HG02610 (cell line): ENCODE results near the gene RET.
"Not testable (repeated sequence)": the region's sequence is repeated elsewhere in the genome, so short reads cannot be mapped to it uniquely, and the experiment has no call there.

Experiments used
- ATAC-seq: cut with Tn5 transposase; IDR thresholded peaks from one replicate; pipeline ENCODE4 v1.9.1; 2021; ENCODE audit warnings: mild to moderate bottlenecking, moderate library complexity; ENCODE audit not compliant: unreplicated experiment

Gene RET

GRCh38 chr10:43077421-43078171, 727 bp downstream of the RET start:
- ATAC-seq = no peak

- no peak for ATAC-seq
Measured at GRCh38 chr10:43078175-43078985, 1.5 kb downstream of the RET start.

- no peak for ATAC-seq
Measured at GRCh38 chr10:43078986-43079273, 2.1 kb downstream of the RET start.

DNA sequence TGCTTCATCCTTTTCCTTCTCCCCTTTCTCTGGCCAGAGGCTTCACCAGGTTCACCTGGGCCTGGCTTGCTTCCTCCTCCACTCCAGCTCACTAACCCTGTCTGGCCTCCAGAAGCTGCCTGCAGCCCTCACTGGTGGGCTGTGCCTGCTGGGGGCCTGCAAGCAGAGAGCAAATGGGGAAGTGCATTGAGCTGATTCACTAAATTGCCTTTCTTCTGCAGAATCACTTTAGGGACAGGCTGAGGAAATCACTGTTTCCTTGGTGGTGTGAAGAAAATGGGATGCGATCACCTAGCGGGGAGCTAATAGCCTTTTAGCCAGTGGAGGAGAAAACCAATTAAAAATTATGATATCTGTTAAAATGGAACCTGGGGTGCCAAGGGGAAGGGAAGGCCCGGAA, 3.0 kb downstream of the RET start:
- ATAC-seq = no peak

DNA sequence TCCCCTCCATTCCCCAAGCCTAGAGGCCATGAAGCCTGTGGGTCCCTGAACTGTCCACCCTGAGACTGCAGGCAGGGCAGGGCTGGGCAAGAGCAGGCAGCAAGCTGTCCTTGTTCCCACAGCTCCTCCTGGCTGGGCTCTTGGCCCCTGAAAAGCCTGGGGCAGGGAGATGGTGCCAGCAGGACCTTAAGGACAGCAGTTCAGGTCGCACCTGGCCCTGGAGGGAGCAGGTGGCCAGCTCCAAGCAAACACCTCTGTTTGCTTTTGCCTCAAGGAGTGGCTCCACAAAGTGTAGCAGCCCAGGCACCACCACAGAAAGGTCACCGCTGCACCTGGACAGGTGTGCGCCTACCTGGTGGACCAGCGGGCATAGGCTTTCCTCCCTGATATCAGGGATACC, 5.2 kb downstream of the RET start:
- no peak for ATAC-seq

DNA sequence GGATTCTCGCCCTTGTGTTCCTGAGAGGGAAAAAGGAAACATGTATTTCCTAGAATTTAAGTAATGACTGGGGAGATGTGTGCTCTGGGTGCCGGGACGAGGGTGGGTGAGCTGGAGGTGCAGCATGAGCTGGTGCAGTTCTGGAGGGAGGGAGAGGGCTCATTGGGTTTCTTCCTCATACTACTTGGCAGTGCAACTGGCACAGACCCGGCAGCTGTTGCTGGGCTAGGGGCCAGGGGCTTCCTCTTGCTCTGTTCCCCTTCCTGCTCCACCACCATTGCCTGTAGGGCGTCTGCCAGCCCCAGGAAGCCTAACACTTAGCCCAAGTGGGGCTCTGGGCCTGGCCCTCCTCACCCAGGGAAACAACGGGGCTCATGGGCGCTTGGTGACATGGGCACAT, 5.9 kb downstream of the RET start:
- no peak for ATAC-seq

GRCh38 chr10:43083764-43084163, 6.9 kb downstream of the RET start:
- no peak for ATAC-seq

GRCh38 chr10:43084812-43085211, 7.9 kb downstream of the RET start:
- no peak for ATAC-seq

DNA sequence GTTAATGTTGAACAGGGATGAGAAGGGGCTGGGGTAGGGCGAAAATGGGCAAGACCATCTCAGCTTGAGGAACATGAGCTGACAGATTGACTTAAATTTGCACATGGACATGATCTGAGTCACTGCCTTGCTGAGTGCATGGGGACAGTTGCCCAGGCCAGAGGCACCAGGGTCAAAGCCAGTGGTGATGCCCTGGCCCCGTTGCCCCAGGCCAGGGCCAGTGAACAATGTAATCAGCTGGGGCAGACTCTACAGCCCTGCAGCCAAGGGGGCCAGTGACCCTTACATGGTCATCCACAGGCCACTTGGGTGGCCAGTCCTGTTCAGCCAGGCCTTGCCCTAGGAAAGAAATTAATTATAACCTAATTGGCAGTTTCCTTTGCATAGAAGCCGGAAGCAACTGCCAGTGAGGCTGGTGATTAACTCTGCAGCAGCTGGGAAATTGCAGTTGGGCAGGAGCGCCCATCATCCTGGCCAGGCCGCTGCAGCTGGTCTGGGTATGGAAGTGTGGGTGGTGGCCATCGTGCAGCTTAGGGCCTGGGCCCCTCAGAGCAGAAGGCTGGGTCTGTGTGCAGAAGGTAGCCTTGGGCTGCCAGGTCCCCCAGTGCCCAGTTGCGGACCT, 9.6 kb downstream of the RET start:
- no peak for ATAC-seq

GRCh38 chr10:43089519-43089918, 12.7 kb downstream of the RET start:
- no peak for ATAC-seq

DNA sequence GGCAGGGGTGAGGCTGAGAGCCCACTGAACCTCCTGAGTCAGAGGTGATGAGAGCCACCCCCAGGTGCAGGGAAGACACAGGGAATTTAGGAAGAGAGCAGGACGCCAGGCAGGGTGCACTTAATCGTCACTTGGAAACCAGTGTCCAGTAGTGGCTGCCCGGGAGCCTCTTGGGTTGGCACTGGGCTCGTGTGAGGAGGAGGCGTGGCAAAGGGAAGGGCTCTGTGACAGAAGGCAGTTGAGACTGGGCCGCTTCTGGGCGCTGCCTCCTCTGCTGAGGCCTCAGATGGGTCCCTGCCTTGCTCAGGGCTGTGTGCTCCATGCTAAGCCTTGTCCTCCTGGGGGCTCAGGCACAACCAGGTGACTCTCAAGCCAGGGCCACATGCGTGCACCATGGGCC, 13.3 kb downstream of the RET start:
- no peak for ATAC-seq

DNA sequence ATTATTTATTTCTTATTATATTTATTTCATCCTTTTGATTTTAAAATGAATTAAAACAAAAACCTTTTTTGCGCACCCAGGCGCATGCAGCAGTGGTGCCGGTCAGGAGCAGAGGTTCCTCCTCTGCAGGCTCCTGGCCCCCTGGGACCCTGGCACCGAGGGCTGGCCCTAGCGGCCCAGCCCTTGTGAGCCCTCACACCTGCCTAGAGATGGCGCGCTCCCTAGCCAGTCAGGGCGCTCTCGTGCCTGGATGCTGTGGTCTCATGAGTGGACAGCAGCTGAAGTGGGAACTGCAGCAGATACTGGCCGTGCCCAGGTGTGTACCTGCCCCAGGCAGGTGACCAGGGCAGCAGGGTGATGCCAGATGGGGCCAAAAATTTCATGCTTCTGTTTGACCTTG, 13.8 kb downstream of the RET start:
- no peak for ATAC-seq

GRCh38 chr10:43091846-43092245, 15.0 kb downstream of the RET start:
- ATAC-seq = no peak

- no peak for ATAC-seq
Measured at GRCh38 chr10:43093423-43094076, 16.7 kb downstream of the RET start.

- ATAC-seq = no peak
Measured at GRCh38 chr10:43094085-43094484, 17.2 kb downstream of the RET start.

DNA sequence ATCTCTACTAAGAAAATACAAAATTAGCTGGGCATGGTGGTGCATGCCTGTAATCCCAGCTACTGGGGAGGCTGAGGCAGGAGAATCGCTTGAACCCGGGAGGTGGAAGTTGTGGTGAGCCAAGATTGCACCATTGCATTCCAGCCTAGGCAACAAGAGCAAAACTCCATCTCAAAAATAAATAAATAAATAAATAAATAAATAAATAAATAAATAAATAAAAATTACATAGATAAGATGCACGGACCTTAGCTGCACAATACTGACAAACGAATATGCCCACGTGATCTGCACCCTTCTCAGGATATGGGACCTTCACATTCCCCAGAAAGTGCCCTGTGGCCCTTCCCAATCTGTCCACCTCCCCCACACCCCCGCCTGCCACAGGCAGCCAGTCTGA, 22.5 kb downstream of the RET start:
- ATAC-seq = not testable (repeated sequence)

- ATAC-seq = no peak
Measured at GRCh38 chr10:43099928-43100327, 23.1 kb downstream of the RET start.

GRCh38 chr10:43100366-43100765, 23.5 kb downstream of the RET start:
- no peak for ATAC-seq

- no peak for ATAC-seq
Measured at GRCh38 chr10:43102063-43102828, 25.4 kb downstream of the RET start.

DNA sequence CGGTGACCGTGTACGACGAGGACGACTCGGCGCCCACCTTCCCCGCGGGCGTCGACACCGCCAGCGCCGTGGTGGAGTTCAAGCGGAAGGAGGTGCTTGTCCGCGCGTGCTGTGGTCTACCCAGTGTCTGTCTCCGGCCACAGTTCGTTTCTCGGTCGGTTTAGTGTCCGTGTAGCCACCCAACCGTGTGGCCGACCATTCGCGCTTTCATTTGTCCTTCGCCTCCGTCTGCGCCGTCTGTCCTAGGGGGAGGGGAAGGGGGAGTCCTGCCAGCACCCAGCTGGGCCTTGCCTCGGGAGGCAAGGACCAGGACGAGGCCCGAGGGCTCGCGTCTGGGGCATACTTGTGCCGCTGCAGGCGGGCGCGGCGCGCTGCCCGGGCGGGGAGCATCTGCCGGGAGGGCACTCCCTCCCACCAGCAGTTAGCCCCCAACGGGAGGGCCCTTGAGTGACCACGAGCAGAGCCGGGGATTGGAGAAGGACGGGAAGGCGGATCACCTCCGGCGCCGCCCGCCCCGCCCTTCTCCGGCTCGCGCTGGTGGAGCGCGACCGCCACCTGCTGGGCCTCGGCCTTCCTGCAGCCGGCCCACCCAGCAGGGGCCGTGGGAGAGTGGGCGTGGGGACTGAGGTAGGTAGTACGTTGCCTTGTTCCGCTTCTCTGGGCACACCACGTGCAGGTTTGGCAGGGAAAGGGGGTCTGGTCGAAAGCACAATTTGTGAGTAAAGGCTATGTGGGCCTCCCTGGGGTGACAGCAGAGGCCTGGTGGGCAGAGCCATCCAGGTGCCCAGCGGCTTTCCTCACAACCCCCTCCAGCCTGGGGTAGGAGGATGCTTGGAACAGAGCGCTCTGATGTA, 28.5 kb downstream of the RET start:
- peak; percentile 88 for ATAC-seq
